Spleen (tissue), 7 donors: ENCODE data around the gene SAP130.

Experiments used
- POLR2A ChIP-seq, 3 donors: fragments of 450-650 bp; IDR thresholded peaks; one replicate each; pipeline ENCODE4 v1.5.1; 2017; ENCODE audit warnings: antibody characterized with exemption in 3 of 3, mild to moderate bottlenecking in 1 of 3
- POLR2AphosphoS5 ChIP-seq, 3 donors: sonication (generic); formaldehyde crosslinking; IDR thresholded peaks; one replicate each; pipeline ENCODE4 v1.5.1; 2017; ENCODE audit warnings: antibody characterized with exemption in 3 of 3
- TF ChIP-seq, protein P1 (sequence below), 11 experiments: fragments of 200-600 bp in 7 of 11; fragments of 450-650 bp in 4 of 11; sonication (generic) in 4 of 11; IDR thresholded peaks in 8 of 11; conservative IDR thresholded peaks in 3 of 11; 1 replicate in 7 of 11; 2 replicates in 4 of 11; pipeline versions ENCODE4 v1.4.0 to v1.8.0; 2016 to 2021; ENCODE audit warnings: antibody characterized with exemption in 11 of 11, inconsistent platforms in 4 of 11, mild to moderate bottlenecking in 1 of 11
- donor health status: DM: no; HTN: no; CAD: no; lungs with moderate emphysema.
- donor health status: DM: no; HTN: no; CAD: no.
- donor health status: DM: no; HTN: no; CAD: no.

DNA sequence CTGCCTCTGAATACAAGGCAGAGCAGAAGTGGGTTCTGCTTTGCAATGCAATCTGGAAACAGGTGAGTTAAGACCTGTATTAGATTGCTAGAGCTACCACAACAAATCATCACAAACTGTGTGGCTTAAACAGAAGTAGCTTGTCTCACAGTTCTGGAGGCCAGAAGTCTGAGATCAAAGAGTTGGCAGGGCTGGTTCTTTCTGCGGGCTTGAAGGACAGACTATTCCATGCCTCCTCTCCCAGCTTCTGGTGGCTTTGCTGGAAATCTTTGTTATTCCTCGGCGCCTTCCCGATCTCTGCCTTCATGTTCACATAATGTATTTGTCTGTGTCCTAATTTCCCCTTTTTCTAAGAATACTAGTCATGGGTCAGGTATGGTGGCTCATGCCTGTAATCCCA lies 58.4 kb downstream of the SAP130 start:
- TF ChIP-seq, protein P1, sequence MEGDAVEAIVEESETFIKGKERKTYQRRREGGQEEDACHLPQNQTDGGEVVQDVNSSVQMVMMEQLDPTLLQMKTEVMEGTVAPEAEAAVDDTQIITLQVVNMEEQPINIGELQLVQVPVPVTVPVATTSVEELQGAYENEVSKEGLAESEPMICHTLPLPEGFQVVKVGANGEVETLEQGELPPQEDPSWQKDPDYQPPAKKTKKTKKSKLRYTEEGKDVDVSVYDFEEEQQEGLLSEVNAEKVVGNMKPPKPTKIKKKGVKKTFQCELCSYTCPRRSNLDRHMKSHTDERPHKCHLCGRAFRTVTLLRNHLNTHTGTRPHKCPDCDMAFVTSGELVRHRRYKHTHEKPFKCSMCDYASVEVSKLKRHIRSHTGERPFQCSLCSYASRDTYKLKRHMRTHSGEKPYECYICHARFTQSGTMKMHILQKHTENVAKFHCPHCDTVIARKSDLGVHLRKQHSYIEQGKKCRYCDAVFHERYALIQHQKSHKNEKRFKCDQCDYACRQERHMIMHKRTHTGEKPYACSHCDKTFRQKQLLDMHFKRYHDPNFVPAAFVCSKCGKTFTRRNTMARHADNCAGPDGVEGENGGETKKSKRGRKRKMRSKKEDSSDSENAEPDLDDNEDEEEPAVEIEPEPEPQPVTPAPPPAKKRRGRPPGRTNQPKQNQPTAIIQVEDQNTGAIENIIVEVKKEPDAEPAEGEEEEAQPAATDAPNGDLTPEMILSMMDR (IDR thresholded peaks at IDR 0.05 in 8 of 11, conservative IDR thresholded peaks at IDR 0.05 in 3 of 11), result no peak
- TF ChIP-seq POLR2AphosphoS5 (IDR thresholded peaks at IDR 0.05) (no peak), POLR2A (IDR thresholded peaks at IDR 0.05) (no peak)
